IMR-90 (cell line): Measurements from ENCODE around the gene NOVA2. TPM values are rescaled to one million over a fixed set of nuclear protein-coding genes. Genes with fewer than 3 reads are reported as not detected.

Source experiments
- ATAC-seq: fragments of 200-7000 bp; cut with Tn5 transposase; 2 replicates; pipeline ENCODE4 v1.9.1; 2020; ENCODE audit warnings: low read depth, mild to moderate bottlenecking, moderate library complexity
- BruUV-seq: library from RNA; stranded (reverse); fragments of 400-500 nt; replicated peaks from 2 replicates; lab custom pipeline; 2021; lab: Mats Ljungman, UMichigan
- CTCF ChIA-PET: fragments of 300-600 bp; formaldehyde crosslinking; extraction: SDS; loops from one replicate; lab custom pipeline; 2021; ENCODE audit warnings: antibody characterized with exemption; lab: Yijun Ruan, JAX
- POLR2A ChIA-PET: fragments of 300-600 bp; sonication (Branson Sonifier 250); formaldehyde crosslinking; loops from one replicate; lab custom pipeline; 2022; ENCODE audit warnings: antibody characterized with exemption; ENCODE audit not compliant: unreplicated experiment; lab: Charles Lee
- DNase-seq: peaks from one replicate; pipeline ENCODE4 v3.0.0; 2013
- H2AFZ ChIP-seq: replicated peaks from 2 replicates; pipeline ENCODE3; 2013; ENCODE audit warnings: low read length, mild to moderate bottlenecking; ENCODE audit not compliant: poor library complexity
- H2AK5ac ChIP-seq: 2 replicates; pipeline ENCODE4 v1.6.1; 2013; ENCODE audit warnings: low read depth, low read length, inconsistent platforms
- H2AK9ac ChIP-seq: replicated peaks from 2 replicates; pipeline ENCODE3; 2013; ENCODE audit warnings: mild to moderate bottlenecking, low read depth, low read length, moderate library complexity; ENCODE audit not compliant: poor library complexity
- H2BK120ac ChIP-seq: 2 replicates; pipeline ENCODE4 v1.6.1; 2013; ENCODE audit warnings: low read depth, low read length, inconsistent platforms
- H2BK15ac ChIP-seq: 3 replicates; pipeline ENCODE4 v1.6.1; 2013; ENCODE audit warnings: low read depth, low read length, inconsistent platforms
- H2BK20ac ChIP-seq: 2 replicates; pipeline ENCODE4 v1.6.1; 2013; ENCODE audit warnings: low read depth, mild to moderate bottlenecking, inconsistent platforms, low read length, moderate library complexity
- H2BK5ac ChIP-seq: 2 replicates; pipeline ENCODE4 v1.6.1; 2013; ENCODE audit warnings: mild to moderate bottlenecking, low read depth, low read length, inconsistent platforms; ENCODE audit not compliant: poor library complexity, severe bottlenecking
- H3K14ac ChIP-seq: replicated peaks from 2 replicates; pipeline ENCODE4 v1.6.1; 2013; ENCODE audit warnings: low read depth, low read length, inconsistent platforms
- H3K18ac ChIP-seq: 2 replicates; pipeline ENCODE4 v1.6.1; 2013; ENCODE audit warnings: low read depth, low read length, control low read depth
- H3K23ac ChIP-seq: 2 replicates; pipeline ENCODE4 v1.6.1; 2013; ENCODE audit warnings: low read depth, low read length, inconsistent platforms
- H3K27ac ChIP-seq: 2 replicates; pipeline ENCODE4 v1.5.1; 2013; ENCODE audit warnings: mild to moderate bottlenecking, control low read depth, low read length; ENCODE audit not compliant: insufficient read depth
- H3K27me3 ChIP-seq: 2 replicates; pipeline ENCODE4 v1.6.1; 2013; ENCODE audit warnings: low read length; ENCODE audit not compliant: control insufficient read depth, insufficient read depth
- H3K36me3 ChIP-seq: 2 replicates; pipeline ENCODE4 v1.6.1; 2013; ENCODE audit warnings: low read length, mixed read lengths; ENCODE audit not compliant: control insufficient read depth, insufficient read depth
- H3K4ac ChIP-seq: 2 replicates; pipeline ENCODE4 v1.6.1; 2013; ENCODE audit warnings: low read depth, low read length, inconsistent platforms
- H3K4me1 ChIP-seq: 2 replicates; pipeline ENCODE4 v1.6.1; 2013; ENCODE audit warnings: low read length, mixed read lengths; ENCODE audit not compliant: control insufficient read depth, insufficient read depth
- H3K4me2 ChIP-seq: 2 replicates; pipeline ENCODE4 v1.6.1; 2013; ENCODE audit warnings: low read depth, mild to moderate bottlenecking, control low read depth, low read length, moderate library complexity
- H3K4me3 ChIP-seq: 2 replicates; pipeline ENCODE4 v1.5.1; 2013; ENCODE audit warnings: low read depth, mild to moderate bottlenecking, control low read depth, low read length, moderate library complexity; ENCODE audit not compliant: insufficient read depth
- H3K56ac ChIP-seq: 2 replicates; pipeline ENCODE4 v1.6.1; 2013; ENCODE audit warnings: low read length, inconsistent platforms; ENCODE audit not compliant: insufficient read depth; ENCODE audit errors: extremely low read depth
- H3K79me1 ChIP-seq, 2 experiments: 2 replicates each; pipeline ENCODE4 v1.6.1; 2013; ENCODE audit warnings: low read length in 2 of 2, inconsistent platforms in 1 of 2, low read depth in 1 of 2
- H3K9ac ChIP-seq: 2 replicates; pipeline ENCODE4 v1.6.1; 2013; ENCODE audit warnings: low read depth, low read length, control low read depth
- H3K9me1 ChIP-seq: 2 replicates; pipeline ENCODE4 v1.6.1; 2013; ENCODE audit warnings: low read length, inconsistent platforms; ENCODE audit not compliant: insufficient read depth
- H3K9me3 ChIP-seq: 2 replicates; pipeline ENCODE4 v1.6.1; 2013; ENCODE audit warnings: low read length; ENCODE audit not compliant: control insufficient read depth, insufficient read depth
- H4K20me1 ChIP-seq: 2 replicates; pipeline ENCODE4 v1.6.1; 2013; ENCODE audit warnings: low read length, inconsistent platforms; ENCODE audit not compliant: insufficient read depth
- H4K5ac ChIP-seq: 2 replicates; pipeline ENCODE4 v1.6.1; 2013; ENCODE audit warnings: mild to moderate bottlenecking, low read depth, low read length, control low read depth
- H4K8ac ChIP-seq, 2 experiments: 2 replicates each; pipeline ENCODE4 v1.6.1; 2013; ENCODE audit warnings: low read depth in 2 of 2, low read length in 2 of 2, control low read depth in 1 of 2, inconsistent platforms in 1 of 2
- H4K91ac ChIP-seq: 2 replicates; pipeline ENCODE4 v1.6.1; 2013; ENCODE audit warnings: low read depth, low read length, inconsistent platforms; ENCODE audit not compliant: insufficient read depth
- BHLHE40 ChIP-seq: fragments of 150-350 bp; IDR thresholded peaks from 2 replicates; pipeline ENCODE4 v1.6.1; 2016; ENCODE audit warnings: mild to moderate bottlenecking, low read depth, low read length
- CEBPB ChIP-seq: IDR thresholded peaks from 2 replicates; pipeline ENCODE4 v1.6.1; 2012; ENCODE audit warnings: low read depth, low read length, improper control_type of control experiment
- CHD1 ChIP-seq: IDR thresholded peaks from 2 replicates; pipeline ENCODE4 v1.6.1; 2012; ENCODE audit warnings: low read depth, low read length, improper control_type of control experiment
- FOS ChIP-seq: fragments of 150-350 bp; IDR thresholded peaks from 2 replicates; pipeline ENCODE4 v1.6.1; 2016; ENCODE audit warnings: low read depth, low read length
- MAFK ChIP-seq: IDR thresholded peaks from 2 replicates; pipeline ENCODE4 v1.6.1; 2012; ENCODE audit warnings: low read depth, low read length, improper control_type of control experiment
- MAZ ChIP-seq: IDR thresholded peaks from 2 replicates; pipeline ENCODE4 v1.6.1; 2012; ENCODE audit warnings: low read depth, mild to moderate bottlenecking, low read length, improper control_type of control experiment, moderate library complexity, borderline replicate concordance
- MXI1 ChIP-seq: IDR thresholded peaks from 2 replicates; pipeline ENCODE4 v1.6.1; 2012; ENCODE audit warnings: low read depth, mild to moderate bottlenecking, low read length, moderate library complexity, borderline replicate concordance
- NFE2L2 ChIP-seq: fragments of 150-350 bp; IDR thresholded peaks from 2 replicates; pipeline ENCODE4 v1.6.1; 2016; ENCODE audit warnings: low read depth, mild to moderate bottlenecking, low read length
- POLR2A ChIP-seq: IDR thresholded peaks from 2 replicates; pipeline ENCODE4 v1.6.1; 2012; ENCODE audit warnings: mild to moderate bottlenecking, low read depth, low read length
- RAD21 ChIP-seq: IDR thresholded peaks from 2 replicates; pipeline ENCODE4 v1.6.1; 2012; ENCODE audit warnings: low read length, improper control_type of control experiment
- RCOR1 ChIP-seq: IDR thresholded peaks from 2 replicates; pipeline ENCODE4 v1.6.1; 2012; ENCODE audit warnings: mild to moderate bottlenecking, low read length, improper control_type of control experiment; ENCODE audit not compliant: insufficient replicate concordance
- RFX5 ChIP-seq: IDR thresholded peaks from 2 replicates; pipeline ENCODE4 v1.8.0; 2012; ENCODE audit warnings: low read depth, mild to moderate bottlenecking, low read length, moderate library complexity
- SMC3 ChIP-seq: fragments of 150-350 bp; IDR thresholded peaks from 2 replicates; pipeline ENCODE4 v1.6.1; 2016; ENCODE audit warnings: low read depth, mild to moderate bottlenecking, antibody characterized with exemption, low read length, moderate library complexity
- USF2 ChIP-seq: fragments of 150-350 bp; IDR thresholded peaks from 2 replicates; pipeline ENCODE4 v1.6.1; 2017; ENCODE audit warnings: mild to moderate bottlenecking, antibody characterized with exemption, low read length, low read depth
- WGBS, 2 experiments: methylation state at CpG; one replicate each; pipeline versions ENCODE4 v1.1.5 to v1.1.7; 2013; ENCODE audit warnings: missing lambda C conversion rate in 2 of 2; ENCODE audit not compliant: insufficient read length in 1 of 2; ENCODE audit errors: extremely low coverage in 2 of 2; 5-methylcytosine and 5-hydroxymethylcytosine counted together
- dilution Hi-C: fragments of 300-500 bp; cut with HindIII; formaldehyde crosslinking; loops from one replicate; pipeline ENCODE4 v1.14.3; 2018; ENCODE audit warnings: low sequenced_read_pairs; ENCODE audit not compliant: unreplicated experiment
- in situ Hi-C: fragments of 300-500 bp; cut with MboI; formaldehyde crosslinking; loops from 3 replicates; pipeline ENCODE4 v1.14.3; 2019; ENCODE audit warnings: low sequenced_read_pairs, inconsistent platforms, mixed read lengths
- intact Hi-C: fragments of 100-400 bp; cut with micrococcal nuclease; formaldehyde crosslinking; loops from 2 replicates; pipeline ENCODE4 v1.10.0; 2022
- polyA plus RNA-seq, 3 experiments: library from polyadenylated mRNA; depleted of rRNA; stranded (reverse); fragments of >200 nt; gene quantifications; 2 replicates each; pipeline ENCODE4 v1.2.3, GENCODE V29; 2012; ENCODE audit warnings: low replicate concordance in 1 of 3
- total RNA-seq: library from RNA; depleted of rRNA; stranded (reverse); fragments of >200 nt; gene quantifications from 2 replicates; pipeline ENCODE4 v1.2.3, GENCODE V29; 2012
- TF ChIP-seq, protein P1 (sequence below): fragments of 150-350 bp; IDR thresholded peaks from 2 replicates; pipeline ENCODE4 v1.6.1; 2016; ENCODE audit warnings: low read depth, mild to moderate bottlenecking, low read length, moderate library complexity, borderline replicate concordance
- TF ChIP-seq, protein P2 (sequence below): conservative IDR thresholded peaks from 2 replicates; pipeline ENCODE4 v1.5.1; 2012; ENCODE audit warnings: mild to moderate bottlenecking, low read depth, low read length, improper control_type of control experiment

Gene NOVA2
- total and polyA plus RNA-seq, 2 of the 4 experiments (the other 2 are of a cell fraction), result 0.03 TPM; not detected in 1

- intact Hi-C loops, result loop anchor here (5.0 to 10.0 kb wide), 2 partner anchors 72 to 110 kb away; partner anchors contain the start of gene IRF2BP1
- Histone ChIP-seq H2AK5ac (no peak overlapping the region), H3K9me1 (peaks cover 9% of the 10 kb centered on the region), H3K23ac (no peak overlapping the region), H4K20me1 (peaks cover 5% of the 10 kb centered on the region; the same call in 1 of the 2 replicates), H3K18ac (no peak overlapping the region), H3K4me1 (peaks cover 2% of the 10 kb centered on the region), H3K14ac (no peak overlapping the region), H4K5ac (no peak overlapping the region), H2BK20ac (no peak overlapping the region), H3K79me1 (peaks cover 16 to 40% of the 10 kb centered on the region in 2 experiments), H4K91ac (no peak overlapping the region), H3K27me3 (no peaks in the 10 kb centered on the region), H2AFZ (no peak overlapping the region), H3K4me3 (no peak overlapping the region), H3K27ac (no peak overlapping the region), H2AK9ac (no peak overlapping the region), H2BK120ac (no peak overlapping the region), H4K8ac (no peak overlapping the region), H3K4ac (no peak overlapping the region), H2BK5ac (no peak overlapping the region), H2BK15ac (no peak overlapping the region), H3K9ac (no peak overlapping the region), H3K9me3 (no peaks in the 10 kb centered on the region), H3K56ac (no peak overlapping the region), H3K36me3 (peaks cover 2% of the 10 kb centered on the region; the same call in 1 of the 2 replicates), H3K4me2 (no peak overlapping the region)
- BruUV-seq, result no TSS peak
- WGBS, 2 experiments, result 77% methylated on average over 6 of the region's 8 CpGs; no CpG with 5 or more reads in 1 of the 2 experiments
- ChIA-PET POLR2A (no interaction called here), CTCF (no interaction called here)
- dilution Hi-C loops, result no loop called here
- TF ChIP-seq MXI1 (no peak), CEBPB (no peak), BHLHE40 (no peak), USF2 (no peak), NFE2L2 (no peak), SMC3 (no peak), CHD1 (no peak), RAD21 (no peak), FOS (no peak), POLR2A (no peak), MAZ (no peak), RFX5 (no peak), MAFK (no peak), RCOR1 (no peak)
- TF ChIP-seq, protein P1, sequence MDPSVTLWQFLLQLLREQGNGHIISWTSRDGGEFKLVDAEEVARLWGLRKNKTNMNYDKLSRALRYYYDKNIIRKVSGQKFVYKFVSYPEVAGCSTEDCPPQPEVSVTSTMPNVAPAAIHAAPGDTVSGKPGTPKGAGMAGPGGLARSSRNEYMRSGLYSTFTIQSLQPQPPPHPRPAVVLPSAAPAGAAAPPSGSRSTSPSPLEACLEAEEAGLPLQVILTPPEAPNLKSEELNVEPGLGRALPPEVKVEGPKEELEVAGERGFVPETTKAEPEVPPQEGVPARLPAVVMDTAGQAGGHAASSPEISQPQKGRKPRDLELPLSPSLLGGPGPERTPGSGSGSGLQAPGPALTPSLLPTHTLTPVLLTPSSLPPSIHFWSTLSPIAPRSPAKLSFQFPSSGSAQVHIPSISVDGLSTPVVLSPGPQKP, result no peak
- TF ChIP-seq, protein P2, sequence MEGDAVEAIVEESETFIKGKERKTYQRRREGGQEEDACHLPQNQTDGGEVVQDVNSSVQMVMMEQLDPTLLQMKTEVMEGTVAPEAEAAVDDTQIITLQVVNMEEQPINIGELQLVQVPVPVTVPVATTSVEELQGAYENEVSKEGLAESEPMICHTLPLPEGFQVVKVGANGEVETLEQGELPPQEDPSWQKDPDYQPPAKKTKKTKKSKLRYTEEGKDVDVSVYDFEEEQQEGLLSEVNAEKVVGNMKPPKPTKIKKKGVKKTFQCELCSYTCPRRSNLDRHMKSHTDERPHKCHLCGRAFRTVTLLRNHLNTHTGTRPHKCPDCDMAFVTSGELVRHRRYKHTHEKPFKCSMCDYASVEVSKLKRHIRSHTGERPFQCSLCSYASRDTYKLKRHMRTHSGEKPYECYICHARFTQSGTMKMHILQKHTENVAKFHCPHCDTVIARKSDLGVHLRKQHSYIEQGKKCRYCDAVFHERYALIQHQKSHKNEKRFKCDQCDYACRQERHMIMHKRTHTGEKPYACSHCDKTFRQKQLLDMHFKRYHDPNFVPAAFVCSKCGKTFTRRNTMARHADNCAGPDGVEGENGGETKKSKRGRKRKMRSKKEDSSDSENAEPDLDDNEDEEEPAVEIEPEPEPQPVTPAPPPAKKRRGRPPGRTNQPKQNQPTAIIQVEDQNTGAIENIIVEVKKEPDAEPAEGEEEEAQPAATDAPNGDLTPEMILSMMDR, result no peak
- in situ Hi-C loops, result no loop called here
- ATAC-seq (no peak), DNase-seq (no peak)
These were observed 23.3 kb upstream of the NOVA2 start for GRCh38 chr19:45996933-45997332.
